IPS DF 6.9 (cell line): ENCODE measurements around the gene TMF1.

ENCODE experiments used
- DNase-seq: peaks from one replicate; pipeline ENCODE4 v3.0.0-alpha.2; 2013; ENCODE audit warnings: low read depth, low spot score
- H3K27ac ChIP-seq: one replicate; pipeline ENCODE4 v1.5.1; 2013; ENCODE audit warnings: low read length, control low read depth
- H3K27me3 ChIP-seq: 2 replicates; pipeline ENCODE4 v1.6.1; 2013; ENCODE audit warnings: mild to moderate bottlenecking, low read length; ENCODE audit not compliant: control insufficient read depth, insufficient read depth
- H3K36me3 ChIP-seq: 2 replicates; pipeline ENCODE4 v1.6.1; 2013; ENCODE audit warnings: low read length; ENCODE audit not compliant: control insufficient read depth, insufficient read depth
- H3K4me1 ChIP-seq: 2 replicates; pipeline ENCODE4 v1.6.1; 2013; ENCODE audit warnings: low read length; ENCODE audit not compliant: control insufficient read depth, insufficient read depth
- H3K4me3 ChIP-seq: 2 replicates; pipeline ENCODE4 v1.5.1; 2013; ENCODE audit warnings: mild to moderate bottlenecking, low read length
- H3K9me3 ChIP-seq: 2 replicates; pipeline ENCODE4 v1.6.1; 2013; ENCODE audit warnings: low read length, inconsistent platforms; ENCODE audit not compliant: control insufficient read depth, insufficient read depth
- WGBS: extraction: QIAGEN DNeasy Blood & Tissue Kit; methylation state at CpG from one replicate; pipeline ENCODE4 v1.1.7; 2013; ENCODE audit warnings: mixed read lengths, missing lambda C conversion rate; ENCODE audit not compliant: insufficient read length, insufficient coverage; 5-methylcytosine and 5-hydroxymethylcytosine counted together

The TMF1 gene, protein sequence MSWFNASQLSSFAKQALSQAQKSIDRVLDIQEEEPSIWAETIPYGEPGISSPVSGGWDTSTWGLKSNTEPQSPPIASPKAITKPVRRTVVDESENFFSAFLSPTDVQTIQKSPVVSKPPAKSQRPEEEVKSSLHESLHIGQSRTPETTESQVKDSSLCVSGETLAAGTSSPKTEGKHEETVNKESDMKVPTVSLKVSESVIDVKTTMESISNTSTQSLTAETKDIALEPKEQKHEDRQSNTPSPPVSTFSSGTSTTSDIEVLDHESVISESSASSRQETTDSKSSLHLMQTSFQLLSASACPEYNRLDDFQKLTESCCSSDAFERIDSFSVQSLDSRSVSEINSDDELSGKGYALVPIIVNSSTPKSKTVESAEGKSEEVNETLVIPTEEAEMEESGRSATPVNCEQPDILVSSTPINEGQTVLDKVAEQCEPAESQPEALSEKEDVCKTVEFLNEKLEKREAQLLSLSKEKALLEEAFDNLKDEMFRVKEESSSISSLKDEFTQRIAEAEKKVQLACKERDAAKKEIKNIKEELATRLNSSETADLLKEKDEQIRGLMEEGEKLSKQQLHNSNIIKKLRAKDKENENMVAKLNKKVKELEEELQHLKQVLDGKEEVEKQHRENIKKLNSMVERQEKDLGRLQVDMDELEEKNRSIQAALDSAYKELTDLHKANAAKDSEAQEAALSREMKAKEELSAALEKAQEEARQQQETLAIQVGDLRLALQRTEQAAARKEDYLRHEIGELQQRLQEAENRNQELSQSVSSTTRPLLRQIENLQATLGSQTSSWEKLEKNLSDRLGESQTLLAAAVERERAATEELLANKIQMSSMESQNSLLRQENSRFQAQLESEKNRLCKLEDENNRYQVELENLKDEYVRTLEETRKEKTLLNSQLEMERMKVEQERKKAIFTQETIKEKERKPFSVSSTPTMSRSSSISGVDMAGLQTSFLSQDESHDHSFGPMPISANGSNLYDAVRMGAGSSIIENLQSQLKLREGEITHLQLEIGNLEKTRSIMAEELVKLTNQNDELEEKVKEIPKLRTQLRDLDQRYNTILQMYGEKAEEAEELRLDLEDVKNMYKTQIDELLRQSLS

GRCh38 chr3:69051756-69052471 is at the start of gene TMF1:
Gene TMF1, minus strand, starts transcription at chr3:69052333. Its CDS starts 247 bp downstream, at chr3:69052086.
- peak; percentile 100 for DNase-seq
- no peak within 1 kb of the TSS for H3K27ac ChIP-seq
- peak within 1 kb of the TSS; percentile 65 for H3K4me3 ChIP-seq
- H3K4me1 ChIP-seq: no peaks in the 10 kb centered on the region
- no CpG with 5 or more reads among the region's 45 CpGs for WGBS
- H3K36me3 ChIP-seq: 0 out of 2 replicates have a peak, but pooled peaks cover 3% of the 10 kb centered on the region
- no peaks in the 10 kb centered on the region for H3K9me3 ChIP-seq
- H3K27me3 ChIP-seq: no peaks in the 10 kb centered on the region

DNA sequence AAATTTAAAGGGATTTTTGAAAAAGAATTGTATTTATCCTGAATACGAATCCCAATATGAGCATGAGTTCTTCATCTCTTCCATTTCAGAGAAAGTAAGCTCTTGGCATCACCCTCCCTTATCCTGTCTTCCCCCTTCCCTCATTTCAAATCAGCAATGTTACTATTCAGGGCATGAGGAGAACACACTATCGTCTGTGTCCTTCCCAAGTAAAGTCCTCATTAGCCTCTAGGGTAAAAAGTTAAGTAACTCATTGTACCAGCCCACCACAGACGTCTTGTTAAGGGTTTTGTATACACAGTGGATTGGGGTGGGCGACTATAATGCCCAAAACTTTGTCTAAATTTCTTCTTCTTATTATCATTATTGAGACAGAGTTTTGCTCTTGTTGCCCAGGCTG is 47.4 kb upstream of the TMF1 start:
- H3K36me3 ChIP-seq: peaks cover 3% of the 10 kb centered on the region; the same call in 1 of the 2 replicates
- H3K4me3 ChIP-seq: no peak overlapping the region
- no peak overlapping the region for H3K27ac ChIP-seq
- H3K9me3 ChIP-seq: no peaks in the 10 kb centered on the region
- DNase-seq: no peak
- no peaks in the 10 kb centered on the region for H3K27me3 ChIP-seq
- H3K4me1 ChIP-seq: no peaks in the 10 kb centered on the region
- WGBS: no CpG with 5 or more reads among the region's 4 CpGs

- Histone ChIP-seq H3K4me3 (no peak overlapping the region), H3K36me3 (no peaks in the 10 kb centered on the region; the same call in 1 of the 2 replicates), H3K27ac (no peak overlapping the region), H3K4me1 (0 out of 2 replicates have a peak, but pooled peaks cover 1% of the 10 kb centered on the region), H3K9me3 (no peaks in the 10 kb centered on the region), H3K27me3 (no peaks in the 10 kb centered on the region)
- WGBS: no CpG with 5 or more reads among the region's 9 CpGs
- DNase-seq: no peak
Measured at GRCh38 chr3:69097407-69098086, 45.4 kb upstream of the TMF1 start.

DNA sequence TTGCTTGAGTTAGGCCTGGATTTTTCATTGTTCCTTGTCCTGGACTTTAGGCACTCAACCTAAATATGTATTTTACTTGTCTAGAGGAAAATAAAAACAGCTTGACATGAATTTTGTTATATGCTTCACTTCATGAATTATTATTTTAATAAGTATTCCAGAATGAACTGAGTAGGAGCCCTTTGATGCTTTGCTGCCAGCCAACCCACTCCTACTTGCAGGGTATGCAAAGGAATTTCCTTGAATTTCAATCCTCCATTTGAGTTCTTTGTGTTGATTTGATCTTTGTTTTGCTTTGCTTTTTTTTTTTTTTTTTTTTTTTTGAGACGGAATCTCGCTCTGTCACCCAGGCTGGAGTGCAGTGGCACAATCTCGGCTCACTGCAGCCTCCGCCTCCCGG is 44.2 kb upstream of the TMF1 start:
- DNase-seq: no peak
- no peaks in the 10 kb centered on the region for H3K9me3 ChIP-seq
- no peak overlapping the region for H3K27ac ChIP-seq
- no peak overlapping the region for H3K4me3 ChIP-seq
- no peaks in the 10 kb centered on the region for H3K27me3 ChIP-seq
- no peaks in the 10 kb centered on the region for H3K36me3 ChIP-seq
- 0 out of 2 replicates have a peak, but pooled peaks cover 1% of the 10 kb centered on the region for H3K4me1 ChIP-seq
- whole genome bisulfite sequencing: no CpG with 5 or more reads among the region's 5 CpGs

- H3K9me3 ChIP-seq: no peaks in the 10 kb centered on the region
- no peak for DNase-seq
- WGBS: no CpG with 5 or more reads among the region's 5 CpGs
- H3K4me1 ChIP-seq: 0 out of 2 replicates have a peak, but pooled peaks cover 1% of the 10 kb centered on the region
- H3K27me3 ChIP-seq: no peaks in the 10 kb centered on the region
- no peak overlapping the region for H3K4me3 ChIP-seq
- no peak overlapping the region for H3K27ac ChIP-seq
- H3K36me3 ChIP-seq: no peaks in the 10 kb centered on the region
Measured at GRCh38 chr3:69095636-69096035, 43.5 kb upstream of the TMF1 start.

DNA sequence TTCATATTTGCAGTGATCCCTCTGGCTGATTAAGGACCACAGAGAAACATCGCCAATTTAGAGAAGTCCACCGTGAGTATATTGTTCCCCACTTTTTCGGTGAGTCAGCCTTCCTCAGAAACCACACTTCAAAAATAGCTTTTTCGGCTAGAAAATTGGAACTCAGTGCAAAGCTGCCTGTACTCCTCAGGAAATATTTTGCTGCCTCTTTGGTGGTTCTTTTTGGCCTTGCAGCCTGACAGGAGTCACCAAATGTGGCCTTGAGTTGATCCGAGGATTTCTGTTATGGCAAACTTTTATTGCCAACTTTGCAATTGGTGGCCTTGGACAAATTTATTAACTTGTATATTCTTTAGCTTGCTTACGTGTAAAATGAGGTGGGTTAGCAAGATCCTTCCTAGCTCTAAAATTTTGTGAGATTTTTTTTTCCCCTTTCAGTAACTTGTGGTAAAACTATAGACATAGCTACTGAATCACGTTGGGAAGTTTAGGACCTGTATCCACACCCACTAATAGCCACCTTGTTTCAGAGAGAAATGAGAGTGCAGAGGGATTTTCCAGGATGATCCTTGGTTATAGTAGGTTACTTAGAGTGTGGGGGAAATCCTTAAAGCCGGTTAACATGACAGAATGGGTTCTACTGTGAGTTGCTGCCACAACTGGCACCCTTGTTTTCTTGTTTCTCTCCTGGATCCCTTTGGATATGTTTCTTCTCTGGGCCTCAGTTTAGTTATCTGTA is 42.5 kb upstream of the TMF1 start:
- no peaks in the 10 kb centered on the region for H3K36me3 ChIP-seq
- no peak for DNase-seq
- no CpG with 5 or more reads among the region's 8 CpGs for WGBS
- H3K9me3 ChIP-seq: no peaks in the 10 kb centered on the region
- no peak overlapping the region for H3K4me3 ChIP-seq
- 0 out of 2 replicates have a peak, but pooled peaks cover 1% of the 10 kb centered on the region for H3K4me1 ChIP-seq
- H3K27me3 ChIP-seq: no peaks in the 10 kb centered on the region
- H3K27ac ChIP-seq: no peak overlapping the region

GRCh38 chr3:69092030-69092516 is 39.9 kb upstream of the TMF1 start:
- H3K27ac ChIP-seq: no peak overlapping the region
- no peak overlapping the region for H3K4me3 ChIP-seq
- DNase-seq: no peak
- no CpG with 5 or more reads among the region's 4 CpGs for WGBS
- H3K9me3 ChIP-seq: no peaks in the 10 kb centered on the region
- H3K27me3 ChIP-seq: no peaks in the 10 kb centered on the region
- H3K36me3 ChIP-seq: no peaks in the 10 kb centered on the region
- H3K4me1 ChIP-seq: 0 out of 2 replicates have a peak, but pooled peaks cover 1% of the 10 kb centered on the region

- 0 out of 2 replicates have a peak, but pooled peaks cover 1% of the 10 kb centered on the region for H3K4me1 ChIP-seq
- H3K9me3 ChIP-seq: no peaks in the 10 kb centered on the region
- H3K27me3 ChIP-seq: no peaks in the 10 kb centered on the region
- H3K36me3 ChIP-seq: no peaks in the 10 kb centered on the region
- WGBS: no CpG with 5 or more reads among the region's 5 CpGs
- H3K4me3 ChIP-seq: no peak overlapping the region
- DNase-seq: no peak
- no peak overlapping the region for H3K27ac ChIP-seq
Measured at GRCh38 chr3:69091389-69092029, 39.4 kb upstream of the TMF1 start.
